HG03066 (cell line): ENCODE measurements around the gene PAQR4.

Experiments used
- ATAC-seq: cut with Tn5 transposase; IDR thresholded peaks from one replicate; pipeline ENCODE4 v1.9.1; 2021; ENCODE audit warnings: low read depth; ENCODE audit not compliant: unreplicated experiment

PAQR4 gene

DNA sequence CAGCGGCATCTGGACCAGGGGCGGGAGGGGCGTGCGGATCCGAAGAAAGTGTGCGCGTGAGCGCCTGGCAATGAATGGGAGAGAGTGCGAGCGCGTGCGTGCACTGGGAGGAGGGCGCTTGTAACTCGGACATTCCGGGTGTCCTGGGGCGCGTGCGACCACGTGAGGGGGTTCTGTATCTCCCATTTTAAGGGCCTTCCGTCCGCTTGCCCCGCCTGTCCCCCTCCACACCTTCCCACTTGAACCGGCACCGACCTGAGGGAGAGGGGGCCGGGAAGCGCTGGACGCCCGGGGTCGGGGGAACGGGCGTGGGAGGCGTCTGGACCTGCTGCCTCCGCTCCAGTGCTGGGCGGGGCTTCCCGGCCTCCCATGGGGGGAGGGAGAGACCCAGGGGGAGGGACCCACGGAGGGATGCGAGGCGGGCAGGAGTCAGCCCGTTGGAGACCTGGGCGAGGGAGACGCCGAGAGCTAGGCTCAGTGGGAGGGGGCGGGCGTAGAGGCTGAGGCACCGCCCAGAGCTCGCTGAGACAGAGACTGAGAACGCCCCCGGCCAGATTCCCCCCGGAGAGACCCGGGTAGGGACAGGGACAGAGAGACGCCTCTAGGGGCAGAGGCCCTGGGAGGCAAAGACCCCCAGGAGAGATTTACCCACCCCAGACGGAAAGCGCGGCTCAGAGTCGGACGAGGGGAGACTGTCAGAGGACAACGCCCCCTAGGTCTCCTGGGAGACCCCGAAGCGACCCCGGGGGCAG is 5.2 kb upstream of the PAQR4 start, which contains the start of gene KREMEN2:
Gene KREMEN2, plus strand, starts transcription at position 553 of the 752 bp plus-strand sequence. CDS start 246 bp downstream, outside the sequence.
- ATAC-seq, result no peak

DNA sequence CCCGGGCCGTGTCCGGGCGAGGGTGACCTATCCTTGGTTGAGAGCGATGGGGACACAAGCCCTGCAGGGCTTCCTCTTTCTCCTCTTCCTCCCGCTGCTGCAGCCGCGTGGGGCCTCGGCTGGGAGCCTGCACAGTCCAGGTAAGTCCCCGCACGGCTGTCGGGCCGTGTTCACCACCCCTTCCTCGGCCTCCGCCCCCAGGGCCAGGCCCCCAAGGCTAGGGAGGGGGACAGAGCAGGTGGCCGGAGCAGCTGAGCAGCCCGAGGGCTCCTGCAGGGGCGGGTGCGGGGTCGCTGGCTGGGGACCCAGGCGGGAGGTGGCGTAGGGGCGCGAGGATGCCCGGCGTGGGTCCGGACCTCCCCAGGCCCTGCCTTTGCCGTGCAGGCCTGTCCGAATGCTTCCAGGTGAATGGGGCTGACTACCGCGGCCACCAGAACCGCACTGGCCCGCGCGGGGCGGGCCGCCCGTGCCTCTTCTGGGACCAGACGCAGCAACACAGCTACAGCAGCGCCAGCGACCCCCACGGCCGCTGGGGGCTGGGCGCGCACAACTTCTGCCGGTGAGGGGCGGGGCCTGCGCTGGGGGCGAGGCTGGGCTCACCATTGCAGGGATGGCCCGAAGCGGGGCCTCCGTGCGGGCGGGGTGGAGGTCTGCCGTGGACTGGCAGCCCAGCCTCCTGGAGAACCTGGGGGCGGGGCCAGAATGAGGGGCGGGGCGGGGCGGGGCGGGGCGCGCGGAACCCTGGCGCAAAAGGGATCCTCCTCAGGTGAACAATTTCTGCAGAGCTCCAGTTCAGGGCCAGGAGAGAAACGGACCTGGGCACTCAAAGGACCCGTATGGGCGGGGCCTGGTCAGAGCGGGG is 4.4 kb upstream of the PAQR4 start:
- no peak for ATAC-seq

DNA sequence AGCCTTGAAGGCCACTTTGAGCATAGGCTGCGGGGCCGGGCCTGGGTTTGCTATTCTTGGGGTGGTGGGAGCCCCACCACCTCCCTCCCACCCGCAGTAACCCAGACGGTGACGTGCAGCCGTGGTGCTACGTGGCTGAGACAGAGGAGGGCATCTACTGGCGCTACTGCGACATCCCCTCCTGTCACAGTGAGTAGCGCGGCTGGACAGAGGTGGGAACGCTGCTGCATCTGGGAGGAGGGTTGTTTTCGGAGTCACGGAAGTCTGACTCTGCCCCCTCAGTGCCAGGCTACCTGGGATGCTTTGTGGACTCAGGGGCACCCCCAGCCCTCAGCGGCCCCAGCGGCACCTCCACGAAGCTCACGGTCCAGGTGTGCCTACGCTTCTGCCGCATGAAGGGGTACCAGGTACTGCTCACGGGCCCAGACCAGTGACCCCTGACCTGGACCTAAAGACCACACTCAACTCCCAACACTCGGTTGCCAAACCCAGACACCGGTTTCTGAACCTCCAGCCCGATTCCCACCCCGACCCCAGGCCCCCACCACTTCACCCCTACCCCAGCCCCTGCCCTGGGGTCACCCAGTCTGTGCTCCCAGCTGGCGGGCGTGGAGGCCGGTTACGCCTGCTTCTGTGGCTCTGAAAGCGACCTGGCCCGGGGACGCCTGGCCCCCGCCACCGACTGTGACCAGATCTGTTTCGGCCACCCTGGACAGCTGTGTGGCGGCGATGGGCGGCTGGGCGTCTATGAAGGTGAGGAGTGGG is 2.9 kb upstream of the PAQR4 start:
- no peak for ATAC-seq

DNA sequence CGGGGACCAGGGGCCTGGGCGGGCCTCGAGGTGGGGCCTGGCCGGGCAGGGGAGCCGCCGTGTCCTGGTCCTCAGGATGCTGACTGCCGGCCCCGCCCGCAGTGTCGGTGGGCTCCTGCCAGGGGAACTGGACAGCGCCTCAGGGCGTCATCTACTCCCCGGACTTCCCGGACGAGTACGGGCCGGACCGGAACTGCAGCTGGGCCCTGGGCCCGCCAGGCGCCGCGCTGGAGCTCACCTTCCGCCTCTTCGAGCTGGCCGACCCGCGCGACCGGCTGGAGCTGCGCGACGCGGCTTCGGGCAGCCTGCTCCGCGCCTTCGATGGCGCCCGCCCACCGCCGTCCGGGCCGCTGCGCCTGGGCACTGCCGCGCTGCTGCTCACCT is 2.3 kb upstream of the PAQR4 start:
- ATAC-seq, result no peak

DNA sequence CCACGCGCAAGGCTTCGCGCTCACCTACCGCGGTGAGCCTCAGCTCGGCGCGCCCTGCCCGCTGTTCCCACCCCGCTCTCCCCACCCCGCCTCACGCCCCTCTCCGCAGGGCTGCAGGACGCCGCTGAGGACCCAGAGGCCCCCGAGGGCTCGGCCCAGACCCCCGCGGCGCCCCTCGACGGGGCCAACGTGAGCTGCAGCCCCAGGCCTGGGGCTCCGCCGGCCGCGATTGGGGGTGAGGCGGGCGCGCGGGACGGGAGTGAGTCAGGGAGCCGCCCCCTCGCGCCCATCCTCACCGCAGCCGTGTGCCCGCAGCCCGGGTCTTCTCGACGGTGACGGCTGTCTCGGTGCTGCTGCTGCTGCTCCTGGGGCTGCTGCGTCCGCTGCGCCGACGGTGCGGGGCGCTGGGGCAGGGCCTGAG is 1.9 kb upstream of the PAQR4 start:
- ATAC-seq, result no peak

DNA sequence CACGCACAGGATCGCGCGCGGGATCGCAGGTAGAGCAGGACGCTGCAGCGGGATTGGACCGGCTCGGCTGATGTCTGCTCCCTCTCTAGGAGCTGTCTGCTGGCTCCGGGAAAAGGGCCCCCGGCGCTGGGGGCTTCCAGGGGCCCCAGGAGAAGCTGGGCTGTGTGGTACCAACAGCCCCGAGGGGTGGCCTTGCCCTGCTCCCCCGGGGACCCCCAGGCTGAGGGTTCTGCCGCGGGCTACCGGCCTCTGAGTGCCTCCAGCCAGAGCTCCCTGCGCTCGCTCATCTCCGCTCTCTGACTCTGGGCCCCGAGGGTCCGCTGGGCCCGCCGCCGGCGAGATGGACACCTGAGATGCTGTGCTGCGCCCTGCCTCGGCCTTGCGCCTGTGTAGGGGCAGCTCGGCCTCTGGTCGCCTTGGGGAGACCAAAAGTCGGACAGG is 1.4 kb upstream of the PAQR4 start:
- no peak for ATAC-seq

DNA sequence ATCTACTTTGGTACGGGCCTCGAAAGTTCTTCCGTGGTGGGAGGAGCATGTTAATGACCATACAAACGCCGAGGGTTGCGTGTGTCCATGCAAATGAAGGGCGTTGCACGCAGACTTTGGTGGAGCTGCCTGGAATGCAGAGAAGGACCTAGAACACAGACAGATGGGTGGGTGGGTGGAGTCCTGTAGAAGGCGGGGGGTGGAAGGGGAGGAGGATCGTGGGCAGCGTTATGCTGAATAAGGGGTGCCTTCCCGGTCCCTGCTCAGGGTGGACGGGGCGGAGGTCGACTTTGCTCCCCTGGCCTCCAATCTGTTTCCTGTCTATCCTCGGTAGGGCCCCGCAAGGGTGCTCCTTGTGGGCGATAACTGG is 795 bp upstream of the PAQR4 start:
- no peak for ATAC-seq

DNA sequence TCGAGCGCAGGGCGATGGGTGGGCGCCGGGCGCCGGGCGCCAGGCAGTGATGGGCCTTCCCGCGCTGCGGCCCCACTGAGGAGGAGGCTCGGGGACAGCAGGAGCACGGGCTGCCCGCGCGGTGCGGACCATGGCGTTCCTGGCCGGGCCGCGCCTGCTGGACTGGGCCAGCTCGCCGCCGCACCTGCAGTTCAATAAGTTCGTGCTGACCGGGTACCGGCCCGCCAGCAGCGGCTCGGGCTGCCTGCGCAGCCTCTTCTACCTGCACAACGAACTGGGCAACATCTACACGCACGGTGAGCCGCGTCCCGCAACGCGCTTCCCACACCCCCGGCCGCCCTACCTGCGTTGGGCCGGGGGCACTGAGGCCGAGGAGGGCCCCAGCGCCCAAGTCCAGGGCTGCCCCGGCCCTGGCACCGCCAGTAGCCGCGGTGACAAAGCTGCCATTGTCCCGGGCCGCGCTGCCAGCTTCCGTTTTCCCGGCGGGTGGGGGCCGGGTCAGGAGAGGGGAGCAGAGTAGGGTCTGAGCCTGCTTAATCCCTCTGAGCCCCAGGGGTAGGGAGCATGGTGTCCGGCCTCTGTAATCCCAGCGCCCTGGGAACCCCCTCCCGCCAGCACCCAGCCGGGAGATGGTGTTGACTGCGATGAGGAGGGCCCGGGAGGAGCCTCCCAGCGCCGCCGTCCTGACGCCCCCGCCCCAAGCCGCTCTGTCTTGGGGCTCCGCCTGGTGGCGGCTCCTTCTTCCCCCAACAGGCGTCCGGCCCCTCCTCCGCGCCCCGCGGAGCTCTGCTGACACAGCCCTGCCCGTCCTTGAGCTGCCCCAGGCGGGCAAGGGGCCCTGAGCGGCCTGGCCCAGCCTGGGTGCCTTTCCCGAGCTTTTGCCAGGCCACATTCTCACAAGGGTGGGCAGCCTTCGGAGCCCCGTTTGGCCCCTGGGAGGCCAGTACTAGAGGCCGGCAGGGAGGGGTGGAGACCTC is 685 bp downstream of the PAQR4 start:
- ATAC-seq, result no peak

DNA sequence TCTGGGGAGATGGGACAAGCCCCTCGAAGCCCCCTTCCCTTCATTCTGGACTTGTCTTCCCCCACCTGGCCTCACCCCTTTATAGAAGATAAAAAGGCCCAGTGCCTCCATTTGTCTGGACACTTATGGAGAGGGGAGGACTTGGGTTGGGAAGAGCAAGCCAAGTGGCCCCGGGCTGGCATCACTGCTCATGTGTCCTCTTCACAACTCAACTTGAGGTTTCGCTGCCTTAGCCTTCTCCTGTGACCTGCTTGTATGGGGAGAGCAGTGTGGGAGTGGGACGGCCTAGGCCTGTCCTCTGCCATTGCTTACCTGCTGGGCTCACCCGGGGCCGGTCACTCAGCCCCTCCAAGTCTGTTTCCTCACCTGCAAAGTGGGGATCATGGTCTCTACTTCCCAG is 1.4 kb downstream of the PAQR4 start:
- no peak for ATAC-seq

DNA sequence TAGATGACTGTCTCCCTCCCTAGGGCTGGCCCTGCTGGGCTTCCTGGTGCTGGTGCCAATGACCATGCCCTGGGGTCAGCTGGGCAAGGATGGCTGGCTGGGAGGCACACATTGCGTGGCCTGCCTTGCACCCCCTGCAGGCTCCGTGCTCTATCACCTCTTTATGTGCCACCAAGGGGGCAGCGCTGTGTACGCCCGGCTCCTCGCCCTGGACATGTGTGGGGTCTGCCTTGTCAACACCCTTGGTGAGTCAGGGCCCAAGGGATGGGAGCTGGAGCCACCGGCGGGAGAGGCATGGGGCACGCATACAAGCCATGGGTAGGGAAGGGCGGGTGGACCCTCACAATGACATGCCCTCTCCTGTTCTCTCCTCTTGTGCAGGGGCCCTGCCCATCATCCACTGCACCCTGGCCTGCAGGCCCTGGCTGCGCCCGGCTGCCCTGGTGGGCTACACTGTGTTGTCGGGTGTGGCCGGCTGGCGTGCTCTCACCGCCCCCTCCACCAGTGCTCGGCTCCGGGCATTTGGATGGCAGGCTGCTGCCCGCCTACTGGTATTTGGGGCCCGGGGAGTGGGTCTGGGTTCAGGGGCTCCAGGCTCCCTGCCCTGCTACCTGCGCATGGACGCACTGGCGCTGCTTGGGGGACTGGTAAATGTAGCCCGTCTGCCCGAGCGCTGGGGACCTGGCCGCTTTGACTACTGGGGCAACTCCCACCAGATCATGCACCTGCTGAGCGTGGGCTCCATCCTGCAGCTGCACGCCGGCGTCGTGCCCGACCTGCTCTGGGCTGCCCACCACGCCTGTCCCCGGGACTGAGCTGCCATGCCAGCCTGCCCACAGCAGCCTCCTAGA is 2.2 kb downstream of the PAQR4 start:
- no peak for ATAC-seq

DNA sequence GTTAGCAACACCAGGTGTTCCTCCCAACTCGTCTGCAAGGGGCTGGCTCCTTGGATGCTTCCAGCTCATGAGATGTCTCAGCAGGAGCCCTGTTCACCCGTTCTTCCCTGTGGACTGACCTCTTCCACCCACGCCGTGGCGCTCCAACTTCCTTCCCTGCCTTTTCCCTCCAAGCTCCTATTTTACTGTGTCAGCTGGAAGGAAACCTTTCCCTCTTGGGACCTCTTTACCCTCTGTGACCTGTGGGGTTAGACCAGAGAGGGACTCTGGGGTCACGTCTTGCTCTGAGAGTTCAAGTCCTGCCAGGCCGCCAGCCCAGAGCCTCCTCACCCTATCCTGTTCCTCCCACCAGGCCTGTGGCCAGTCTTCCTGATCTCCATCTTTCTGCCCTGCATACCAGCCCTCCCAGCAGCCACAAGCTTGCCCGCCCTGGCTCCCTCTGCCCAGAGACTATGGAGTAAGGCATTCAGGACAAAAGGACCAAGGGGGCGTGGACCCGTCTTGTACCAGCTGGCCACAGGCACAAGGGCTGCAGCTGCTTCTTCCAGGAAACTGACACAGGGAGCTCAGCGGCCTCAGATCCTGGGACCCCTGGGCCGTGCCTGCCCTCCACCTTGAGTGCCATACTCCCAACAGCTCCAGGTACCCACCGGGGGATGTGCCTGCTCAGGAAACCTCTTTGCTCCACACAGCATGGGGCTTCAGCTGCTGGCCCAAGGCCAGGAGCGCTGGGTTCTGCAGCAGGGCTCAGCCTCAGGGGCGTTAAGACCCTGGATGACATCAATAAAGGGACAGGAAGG is 3.0 kb downstream of the PAQR4 start:
- ATAC-seq, result no peak

DNA sequence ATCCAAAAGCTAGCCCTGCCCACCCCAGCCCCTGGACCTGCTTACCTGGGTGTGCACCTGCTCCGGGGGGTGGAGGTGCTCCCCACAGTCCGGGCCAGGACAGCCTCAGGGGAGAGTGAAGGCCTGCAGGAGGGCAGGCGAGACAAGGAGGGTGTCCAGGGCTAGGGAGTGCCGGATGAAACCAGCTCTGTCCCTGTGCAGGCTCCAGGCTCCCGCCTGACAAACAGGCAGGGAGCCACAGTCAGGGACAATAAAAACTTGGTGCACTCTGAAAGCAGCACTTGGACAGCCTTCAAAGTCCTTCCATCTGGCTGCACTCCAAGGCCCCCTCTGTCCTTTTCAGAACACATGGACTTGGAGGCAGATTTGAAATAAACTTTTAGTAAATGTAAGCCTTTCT is 3.9 kb downstream of the PAQR4 start:
- ATAC-seq, result no peak

DNA sequence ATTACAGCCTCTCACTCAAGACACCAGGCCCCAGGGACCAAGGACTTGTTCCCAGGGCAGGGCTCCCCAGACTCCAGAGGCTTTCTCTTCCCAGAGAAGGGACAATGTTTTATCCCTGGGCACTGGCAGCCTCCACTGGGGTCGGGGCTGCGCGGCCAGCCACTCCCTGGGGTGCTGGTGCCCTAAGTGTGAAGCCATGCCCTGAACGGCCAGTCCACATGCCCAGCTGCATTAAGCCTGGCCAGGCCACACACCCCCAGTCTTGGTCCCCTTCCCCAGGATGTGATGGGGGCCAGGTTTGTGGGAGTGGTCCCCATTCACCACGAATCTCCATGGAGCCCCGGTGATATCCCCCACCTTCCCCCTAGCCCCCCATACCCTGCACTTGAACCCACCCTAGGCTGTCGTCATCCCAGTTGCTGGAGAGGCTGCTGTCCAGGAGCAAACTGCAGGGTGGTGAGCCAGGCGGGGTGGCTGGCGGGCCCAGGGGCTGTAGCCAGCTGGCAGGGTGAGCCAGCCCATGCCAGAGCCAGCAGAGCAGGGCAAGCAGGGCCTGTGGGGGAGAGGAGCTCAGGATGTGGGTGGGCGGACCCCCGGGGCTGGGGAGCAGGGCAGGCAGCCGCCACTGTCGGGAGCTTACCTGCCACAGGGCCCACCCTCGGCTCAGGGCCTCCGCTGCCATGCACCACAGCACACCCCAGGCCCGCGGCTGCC is 4.6 kb downstream of the PAQR4 start:
- ATAC-seq, result no peak

DNA sequence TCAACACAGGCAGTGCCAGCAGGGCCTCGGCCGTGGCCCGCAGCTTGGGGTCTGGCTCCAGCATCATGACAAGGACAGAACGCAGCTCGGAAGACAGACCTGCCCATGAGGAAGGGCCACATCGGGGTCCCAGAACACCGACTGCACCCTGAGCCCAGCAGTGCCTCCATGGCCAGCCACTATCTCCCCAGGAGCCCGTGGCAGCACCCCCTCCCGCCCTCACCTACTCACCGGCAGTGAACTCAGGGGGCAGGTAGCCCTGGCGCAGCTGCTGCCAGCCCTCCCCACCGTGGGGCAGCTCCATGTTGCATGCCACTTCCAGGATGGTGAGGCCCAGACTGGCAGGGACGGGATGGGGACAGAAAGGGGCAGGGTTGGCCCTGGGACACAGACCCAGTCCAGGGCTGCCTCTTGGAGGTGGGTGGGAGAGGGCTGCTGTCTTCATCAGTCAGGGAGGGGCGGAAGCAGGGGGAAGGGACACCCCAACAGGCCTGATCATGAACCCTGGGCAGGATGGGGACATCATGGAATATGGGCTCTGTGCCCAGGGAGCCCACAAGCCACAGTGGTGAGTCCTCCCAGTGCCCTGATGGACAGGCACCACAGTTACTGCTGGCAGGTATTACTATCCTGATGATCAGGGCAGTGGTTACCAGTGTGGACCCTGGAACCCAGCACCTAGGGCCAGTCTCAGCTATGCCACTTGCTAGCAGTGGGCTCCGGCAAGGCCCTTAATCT is 5.3 kb downstream of the PAQR4 start:
- ATAC-seq, result no peak

DNA sequence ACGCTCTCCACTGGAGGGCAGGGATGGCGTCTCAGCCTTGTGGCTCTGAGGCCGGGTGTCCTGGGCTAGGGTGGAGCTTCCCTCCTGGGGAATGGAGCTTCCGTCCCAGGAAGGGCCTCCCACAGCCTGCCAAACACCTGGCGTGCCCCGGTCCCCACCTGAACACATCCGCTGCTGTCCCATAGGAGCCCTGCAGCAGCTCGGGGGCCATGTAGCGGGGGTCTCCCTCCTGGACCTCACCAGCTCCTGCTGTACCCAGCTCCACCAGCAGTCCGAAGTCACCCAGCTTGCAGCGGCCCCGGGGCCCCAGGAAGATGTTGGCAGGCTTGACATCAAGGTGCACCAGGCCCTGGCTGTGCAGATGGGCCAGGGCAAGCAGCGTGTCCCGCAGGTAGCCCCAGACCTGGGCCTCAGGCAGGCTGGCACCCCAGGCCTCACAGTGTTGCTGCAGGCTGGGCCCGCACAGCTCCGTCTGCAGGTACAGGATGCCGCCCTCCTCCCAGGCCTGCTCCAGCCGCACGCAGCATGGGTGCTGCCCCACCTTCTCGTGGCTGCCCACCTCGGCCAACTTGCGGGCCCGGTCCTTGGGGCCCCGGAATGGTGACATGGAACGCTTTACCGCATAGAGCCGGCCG is 6.1 kb downstream of the PAQR4 start:
- ATAC-seq, result no peak

DNA sequence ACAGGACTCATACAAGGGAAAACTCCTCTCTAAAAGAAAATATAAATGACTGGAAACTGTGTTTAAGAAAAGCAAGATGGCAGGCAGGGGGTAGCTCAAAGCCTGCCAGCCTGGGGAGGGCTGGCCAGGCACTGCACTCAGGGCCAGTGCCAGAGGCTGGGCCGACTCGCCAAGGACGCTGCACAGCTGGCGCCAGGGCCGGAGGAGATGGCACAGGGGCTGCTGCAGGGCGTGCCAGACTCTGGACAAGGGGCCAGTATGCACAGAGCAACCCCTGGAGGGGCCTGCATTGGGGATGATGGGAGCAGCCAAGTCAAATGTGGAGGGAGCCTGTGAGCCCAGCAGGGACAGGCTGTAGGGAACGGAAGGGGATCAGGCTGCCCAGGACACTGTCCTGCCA is 7.1 kb downstream of the PAQR4 start:
- no peak for ATAC-seq

DNA sequence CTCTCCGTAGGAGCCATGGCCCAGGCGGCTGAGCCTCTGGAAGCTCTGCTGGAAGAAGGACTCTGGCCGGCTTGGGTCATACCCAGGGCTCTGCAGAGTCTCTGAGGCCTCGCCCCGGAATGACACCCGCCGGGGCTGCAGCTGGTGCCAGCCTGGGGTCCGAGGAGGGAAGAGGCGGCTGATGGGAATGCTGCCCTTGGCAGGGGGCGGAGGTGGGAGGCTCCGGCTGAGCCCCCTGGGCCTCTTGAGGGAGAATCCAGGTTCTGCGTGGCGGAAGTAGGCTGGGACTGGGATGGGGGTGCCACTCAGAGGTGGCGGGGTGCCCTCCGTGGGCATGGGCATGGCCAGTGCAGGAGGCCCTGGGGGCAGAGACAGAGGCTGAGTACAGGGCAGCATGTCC is 7.5 kb downstream of the PAQR4 start:
- no peak for ATAC-seq
